Inflammatory macrophage treated with lipopolysaccharide for 1 hour (primary cell): ENCODE results near the gene HM13.
"Not testable (repeated sequence)": the region's sequence is repeated elsewhere in the genome, so short reads cannot be mapped to it uniquely, and the experiment has no call there.

ENCODE experiments used
- DNase-seq, 2 donors: peaks; one replicate each; pipeline ENCODE4 v3.0.0-alpha.2; 2020 to 2022

Gene HM13

DNA sequence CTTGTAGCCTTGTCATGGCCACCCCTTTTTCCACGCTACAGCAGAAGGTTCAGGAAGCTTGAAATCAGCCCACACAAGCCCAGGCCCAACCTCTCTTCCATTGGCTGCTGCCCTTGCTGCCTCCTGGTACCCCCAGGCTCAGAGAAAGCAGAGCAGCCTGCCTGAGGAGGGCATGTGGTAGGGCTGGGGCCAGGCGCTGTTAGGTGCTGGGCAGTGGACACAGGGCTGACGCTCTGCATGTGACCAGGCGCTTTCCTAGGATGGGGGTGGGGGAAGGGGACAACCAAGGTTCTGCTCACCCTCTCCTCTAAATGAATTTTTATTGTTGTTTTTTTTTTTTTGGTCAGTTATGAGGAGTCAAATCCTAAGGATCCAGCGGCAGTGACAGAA lies 54.5 kb downstream of the HM13 start:
- DNase-seq, result no peak

GRCh38 chr20:31569163-31570020 lies 55.1 kb downstream of the HM13 start:
- DNase-seq, result peak; percentile 13 to 59

GRCh38 chr20:31570021-31570463 lies 55.8 kb downstream of the HM13 start:
- peak; percentile 31 to 61 for DNase-seq

- no peak for DNase-seq
Measured at GRCh38 chr20:31570735-31571617, 56.7 kb downstream of the HM13 start.

DNA sequence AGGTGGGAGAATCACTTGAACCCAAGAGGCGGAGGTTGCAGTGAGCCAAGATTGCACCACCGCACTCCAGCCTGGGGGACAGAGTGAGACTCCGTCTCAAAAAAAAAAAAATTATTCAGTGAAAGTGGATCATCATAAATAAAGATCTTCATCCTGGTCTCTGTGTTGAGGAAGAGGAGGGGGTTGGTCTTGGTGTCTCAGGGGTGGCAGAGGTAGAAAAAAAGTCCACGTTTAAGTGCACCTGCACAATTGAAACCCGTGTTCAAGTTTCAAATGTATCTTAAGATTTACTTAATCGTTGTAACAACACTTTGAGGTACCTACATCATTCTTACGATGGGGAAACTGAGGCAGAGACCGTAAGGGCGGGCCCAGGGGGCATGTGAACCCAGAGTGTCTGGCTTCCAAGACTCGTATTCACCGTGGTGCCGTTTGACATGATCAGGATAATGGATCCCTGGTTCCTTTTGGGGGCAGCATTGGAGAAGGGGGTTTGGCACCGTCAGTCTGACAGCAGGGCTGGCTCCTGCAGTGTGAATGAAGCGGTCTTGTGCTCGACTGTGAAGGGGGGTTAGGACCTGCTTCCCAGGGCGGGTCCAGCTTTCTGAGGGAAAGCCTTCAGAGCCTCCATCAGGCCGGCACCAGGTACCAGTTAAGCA lies 57.9 kb downstream of the HM13 start:
- no peak for DNase-seq

DNA sequence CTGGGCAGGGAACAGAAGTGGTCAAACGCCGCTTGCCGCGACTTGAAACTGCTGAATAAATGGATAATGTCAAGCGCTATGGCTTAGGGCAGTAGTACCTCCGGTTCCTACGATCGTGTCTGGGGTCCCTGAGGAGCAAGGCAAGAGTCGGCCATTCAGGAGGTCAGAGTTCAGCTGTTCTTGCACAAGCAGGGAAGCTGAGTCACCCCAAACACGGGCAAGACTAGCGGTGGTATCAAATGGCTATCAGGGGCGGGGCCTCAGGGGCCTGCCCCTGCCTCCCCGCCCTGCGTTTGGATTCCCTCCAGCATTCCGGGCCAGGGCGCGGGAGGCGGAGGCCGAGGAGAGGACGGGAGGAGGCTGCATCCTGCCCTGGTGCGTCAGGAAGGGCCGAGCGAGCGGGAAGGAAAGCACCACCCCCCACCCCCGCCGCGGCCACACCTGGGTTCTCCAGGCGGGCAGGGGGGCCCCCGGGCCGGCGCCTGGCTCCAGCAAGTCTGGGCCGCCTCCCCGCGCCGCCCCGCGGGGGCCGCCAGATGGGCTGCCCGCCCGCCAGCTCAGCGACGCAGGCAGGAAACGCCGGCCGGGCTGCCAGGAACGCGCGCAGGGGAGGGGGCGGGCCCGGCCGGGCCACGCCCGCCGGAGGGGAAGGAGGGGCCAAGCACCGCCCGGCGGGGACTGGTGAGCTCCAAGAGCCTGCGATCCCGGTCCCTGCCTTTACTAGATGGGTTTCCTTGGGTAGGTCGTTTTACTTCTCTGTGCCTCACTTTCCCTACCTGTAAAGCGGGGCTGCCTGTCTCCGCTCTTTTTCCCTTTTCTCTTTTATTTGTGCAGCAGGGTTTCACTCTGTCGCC lies 58.7 kb downstream of the HM13 start:
- peak; percentile 90 for DNase-seq

DNA sequence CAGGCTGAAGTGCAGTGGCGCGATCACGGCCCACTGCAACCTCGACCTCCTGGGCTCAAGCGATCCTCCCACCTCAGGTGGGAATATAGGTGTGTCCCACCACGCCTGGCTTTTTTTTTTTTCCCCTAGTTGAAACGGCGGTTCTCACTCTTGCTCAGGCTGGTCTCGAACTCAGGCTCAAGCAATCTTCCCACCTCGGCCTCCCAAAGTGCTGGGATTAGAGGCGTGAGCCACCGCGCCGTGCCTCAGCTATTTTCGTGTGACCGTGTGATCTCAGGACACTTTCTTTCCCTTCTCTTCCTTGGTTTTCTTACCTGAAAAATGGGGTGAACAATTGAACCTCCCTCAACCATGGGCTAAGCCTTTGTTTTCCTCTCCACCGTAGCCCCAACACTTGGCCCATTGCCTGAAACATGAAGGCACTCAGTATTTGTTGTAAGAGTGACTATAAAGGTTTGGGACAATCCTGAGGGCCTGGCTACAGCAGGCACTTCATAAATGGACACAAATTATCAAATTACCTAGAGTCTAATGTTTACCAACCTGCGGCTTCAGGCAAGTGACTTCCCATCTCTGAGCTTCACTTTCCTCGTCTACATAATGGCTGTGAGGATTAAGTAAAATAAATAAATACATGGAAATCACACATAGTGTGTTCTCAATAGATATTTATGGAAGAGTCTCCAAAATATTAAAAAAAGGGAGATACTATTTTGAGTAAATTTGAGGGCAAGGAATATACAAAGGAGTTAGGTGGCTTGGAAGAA lies 59.5 kb downstream of the HM13 start:
- DNase-seq, result no peak

DNA sequence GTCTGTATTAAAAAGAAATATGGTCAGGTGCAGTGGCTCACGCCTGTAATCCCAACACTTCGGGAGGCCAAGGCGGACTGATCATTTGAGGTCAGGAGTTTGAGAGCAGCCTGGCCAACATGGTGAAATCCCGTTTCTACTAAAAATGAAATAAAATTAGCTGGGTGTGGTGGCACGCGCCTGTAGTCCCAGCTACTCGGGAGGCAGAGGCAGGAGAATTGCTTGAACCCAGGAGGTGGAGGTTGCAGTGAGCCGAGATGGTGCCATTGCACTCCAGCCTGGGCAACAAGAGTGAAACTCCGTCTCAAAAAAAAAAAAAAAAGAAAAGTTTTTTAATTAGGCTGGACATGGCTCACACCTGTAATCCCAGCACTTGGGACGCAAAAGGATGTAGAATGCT lies 60.7 kb downstream of the HM13 start:
- not testable (repeated sequence) for DNase-seq

GRCh38 chr20:31576751-31577150 lies 62.5 kb downstream of the HM13 start:
- DNase-seq, result no peak

DNA sequence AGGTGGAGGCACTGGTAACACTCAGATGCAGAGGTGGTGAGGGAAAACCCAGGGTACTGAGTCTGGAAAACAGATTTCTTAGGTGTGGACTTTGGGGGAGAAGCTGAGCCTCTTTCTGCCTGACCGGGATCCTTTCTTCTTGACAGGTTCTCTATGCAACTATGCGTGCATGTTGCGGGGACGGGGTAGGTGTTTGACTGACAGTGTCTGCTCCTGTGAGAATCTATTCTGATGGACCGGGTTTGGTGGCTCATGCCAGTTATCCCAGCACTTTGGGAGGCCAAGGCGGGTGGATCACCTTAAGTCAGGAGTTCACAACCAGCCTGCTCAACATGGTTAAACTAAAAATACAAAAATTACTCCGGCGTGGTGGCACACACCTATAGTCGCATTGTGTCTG lies 63.0 kb downstream of the HM13 start:
- DNase-seq, result no peak

- DNase-seq, result no peak
Measured at GRCh38 chr20:31578448-31579138, 64.4 kb downstream of the HM13 start.

- no peak for DNase-seq
Measured at GRCh38 chr20:31579245-31579644, 65.0 kb downstream of the HM13 start.

- DNase-seq, result not testable (repeated sequence)
Measured at GRCh38 chr20:31579941-31580651, 65.9 kb downstream of the HM13 start.

DNA sequence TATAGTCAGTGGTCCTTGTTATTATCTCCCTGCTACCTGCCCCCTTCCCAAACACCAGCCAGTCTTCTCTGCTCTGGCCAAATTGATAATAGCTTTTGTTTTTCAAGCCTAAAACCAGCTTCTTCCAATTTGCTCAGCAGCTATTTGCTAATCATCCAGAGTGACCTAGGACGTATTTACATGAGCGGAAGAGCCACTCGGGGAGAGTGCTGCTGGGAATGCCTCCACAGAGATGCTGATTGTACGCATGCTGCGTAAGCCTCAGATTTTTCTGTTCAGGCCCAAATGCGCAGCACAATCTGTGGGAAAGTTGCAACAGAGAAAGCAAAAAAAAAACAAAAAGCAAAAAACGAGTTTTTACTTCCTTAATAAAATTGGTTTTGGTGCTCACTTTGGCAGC lies 66.5 kb downstream of the HM13 start:
- DNase-seq, result no peak

DNA sequence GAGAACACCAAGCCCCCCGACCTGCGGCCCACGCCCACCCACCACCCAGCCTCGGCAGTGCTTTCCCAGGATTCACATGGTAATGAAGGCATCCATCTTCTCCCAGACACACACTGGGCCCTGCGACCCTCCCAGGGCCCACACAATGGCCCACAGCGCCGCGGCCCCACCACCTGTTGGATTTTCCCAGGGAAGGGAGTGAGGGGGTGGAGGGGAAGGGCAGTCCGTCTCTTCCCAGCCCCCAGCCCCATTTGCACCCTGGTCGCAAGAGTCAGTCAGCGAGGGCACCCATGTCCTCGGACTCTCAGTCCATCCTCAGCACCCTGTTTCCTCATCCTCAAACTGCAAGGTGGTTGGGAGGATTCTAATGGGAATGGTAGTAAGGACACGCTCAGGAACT lies 67.1 kb downstream of the HM13 start:
- DNase-seq, result no peak

GRCh38 chr20:31587545-31588389 lies 73.5 kb downstream of the HM13 start:
- DNase-seq, result no peak

- no peak for DNase-seq
Measured at GRCh38 chr20:31590717-31591225, 76.5 kb downstream of the HM13 start.

DNA sequence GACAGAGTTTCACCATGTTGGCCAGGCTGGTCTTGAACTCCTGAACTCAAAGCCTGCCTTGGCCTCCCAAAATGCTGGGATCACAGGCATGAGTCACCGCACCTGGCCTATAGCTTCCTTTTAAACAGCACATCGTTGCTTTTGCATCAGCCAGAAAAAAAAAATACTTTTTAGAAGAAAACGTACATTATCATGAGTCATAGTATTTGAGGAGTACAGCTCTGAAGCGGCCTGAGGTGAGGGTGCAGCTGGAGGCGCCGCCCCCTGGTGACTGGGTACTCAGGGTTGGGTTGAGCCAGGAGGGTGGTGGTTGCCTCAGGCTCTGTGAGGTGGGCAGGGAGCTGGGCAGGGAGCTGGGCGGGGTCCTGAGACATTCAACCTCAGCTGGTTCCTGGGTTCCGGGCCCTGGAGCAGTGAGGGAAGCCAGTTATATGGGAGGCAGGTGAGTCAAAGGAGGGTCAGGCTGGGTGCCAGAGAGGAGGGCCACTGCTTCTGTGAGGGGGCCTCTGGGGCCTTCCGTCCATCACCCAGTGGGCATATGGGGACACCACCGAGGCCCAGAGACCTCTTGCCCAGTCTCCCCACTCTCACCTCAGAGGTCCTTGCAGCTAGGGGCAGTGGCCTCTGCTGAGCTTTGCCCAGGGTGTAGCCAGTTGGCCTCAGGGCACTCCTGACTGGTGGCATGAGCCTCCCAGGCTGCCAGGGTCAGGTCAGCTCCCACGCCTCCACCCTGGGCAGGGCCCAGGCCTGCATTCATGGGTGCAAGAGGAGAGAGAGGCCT lies 79.2 kb downstream of the HM13 start:
- DNase-seq, result no peak
